H9 (cell line): Measurements from ENCODE around the gene FCGR3B. TPM values are rescaled to one million over a fixed set of nuclear protein-coding genes. Genes with fewer than 3 reads are reported as not detected.
"Not testable (repeated sequence)": the region's sequence is repeated elsewhere in the genome, so short reads cannot be mapped to it uniquely, and the experiment has no call there.

Experiments
- DNase-seq: peaks from one replicate; pipeline ENCODE4 v3.0.0-alpha.2; 2017
- H2AFZ ChIP-seq: one replicate; pipeline ENCODE4 v1.6.1; 2013; ENCODE audit warnings: mild to moderate bottlenecking, low read length, control low read depth, moderate library complexity
- H2AK5ac ChIP-seq: 2 replicates; pipeline ENCODE4 v1.6.1; 2013; ENCODE audit warnings: low read length, control low read depth, mixed read lengths; ENCODE audit not compliant: insufficient read length
- H2BK120ac ChIP-seq: one replicate; pipeline ENCODE4 v1.6.1; 2013; ENCODE audit warnings: low read depth, mild to moderate bottlenecking, low read length, control low read depth, inconsistent platforms; ENCODE audit not compliant: poor library complexity, severe bottlenecking
- H2BK12ac ChIP-seq: 2 replicates; pipeline ENCODE4 v1.6.1; 2013; ENCODE audit warnings: low read length, control low read depth, mixed read lengths, low read depth; ENCODE audit not compliant: insufficient read length
- H2BK15ac ChIP-seq: 2 replicates; pipeline ENCODE4 v1.6.1; 2013; ENCODE audit warnings: low read depth, low read length, control low read depth
- H2BK20ac ChIP-seq: one replicate; pipeline ENCODE4 v1.6.1; 2013; ENCODE audit warnings: low read depth, mild to moderate bottlenecking, low read length, control low read depth, inconsistent platforms; ENCODE audit not compliant: poor library complexity, severe bottlenecking
- H2BK5ac ChIP-seq: 2 replicates; pipeline ENCODE4 v1.6.1; 2013; ENCODE audit warnings: low read length, control low read depth, mixed read lengths; ENCODE audit not compliant: insufficient read length
- H3K14ac ChIP-seq: 2 replicates; pipeline ENCODE4 v1.6.1; 2013; ENCODE audit warnings: low read length, control low read depth; ENCODE audit not compliant: insufficient read depth
- H3K18ac ChIP-seq: 2 replicates; pipeline ENCODE4 v1.6.1; 2013; ENCODE audit warnings: low read depth, mild to moderate bottlenecking, mixed read lengths, low read length, control low read depth; ENCODE audit not compliant: insufficient read length
- H3K23ac ChIP-seq: 2 replicates; pipeline ENCODE4 v1.6.1; 2013; ENCODE audit warnings: low read length, control low read depth, mixed read lengths, low read depth; ENCODE audit not compliant: insufficient read length
- H3K23me2 ChIP-seq: 2 replicates; pipeline ENCODE4 v1.6.1; 2013; ENCODE audit warnings: low read depth, mild to moderate bottlenecking, mixed read lengths, low read length, control low read depth; ENCODE audit not compliant: insufficient read length, poor library complexity, severe bottlenecking
- H3K27ac ChIP-seq: 2 replicates; pipeline ENCODE4 v1.5.1; 2013; ENCODE audit warnings: low read length, control low read depth, mixed read lengths, low read depth; ENCODE audit not compliant: insufficient read length
- H3K27me3 ChIP-seq: 2 replicates; pipeline ENCODE4 v1.6.1; 2013; ENCODE audit warnings: low read length, control low read depth, inconsistent platforms; ENCODE audit not compliant: insufficient read depth
- H3K4ac ChIP-seq: 2 replicates; pipeline ENCODE4 v1.6.1; 2013; ENCODE audit warnings: low read depth, mild to moderate bottlenecking, control low read depth, inconsistent platforms, low read length, moderate library complexity
- H3K4me1 ChIP-seq: 2 replicates; pipeline ENCODE4 v1.6.1; 2013; ENCODE audit warnings: low read length, control low read depth, inconsistent platforms; ENCODE audit not compliant: insufficient read depth
- H3K4me2 ChIP-seq: 2 replicates; pipeline ENCODE4 v1.6.1; 2013; ENCODE audit warnings: low read length, control low read depth, mixed read lengths; ENCODE audit not compliant: insufficient read length, insufficient read depth
- H3K56ac ChIP-seq: 2 replicates; pipeline ENCODE4 v1.6.1; 2013; ENCODE audit warnings: low read depth, mild to moderate bottlenecking, mixed read lengths, low read length, control low read depth; ENCODE audit not compliant: insufficient read length
- H3K79me1 ChIP-seq: 2 replicates; pipeline ENCODE4 v1.6.1; 2013; ENCODE audit warnings: low read depth, mild to moderate bottlenecking, moderate library complexity, low read length, control low read depth, inconsistent platforms; ENCODE audit not compliant: insufficient read depth, poor library complexity, severe bottlenecking
- H3K79me2 ChIP-seq: 2 replicates; pipeline ENCODE4 v1.6.1; 2013; ENCODE audit warnings: low read length, control low read depth, inconsistent platforms; ENCODE audit not compliant: insufficient read depth
- H3K9ac ChIP-seq: 2 replicates; pipeline ENCODE4 v1.6.1; 2013; ENCODE audit warnings: low read length, control low read depth, mixed read lengths; ENCODE audit not compliant: insufficient read length; ENCODE audit errors: extremely low read depth
- H3K9me3 ChIP-seq: one replicate; pipeline ENCODE4 v1.6.1; 2013; ENCODE audit warnings: low read depth, low read length, inconsistent platforms; ENCODE audit not compliant: control insufficient read depth
- H3T11ph ChIP-seq: one replicate; pipeline ENCODE4 v1.6.1; 2013; ENCODE audit warnings: mild to moderate bottlenecking, low read length, control low read depth, inconsistent platforms
- H4K20me1 ChIP-seq: one replicate; pipeline ENCODE4 v1.6.1; 2013; ENCODE audit not compliant: control insufficient read depth, insufficient read length, insufficient read depth
- H4K5ac ChIP-seq: 2 replicates; pipeline ENCODE4 v1.6.1; 2013; ENCODE audit warnings: low read depth, mild to moderate bottlenecking, mixed read lengths, low read length, control low read depth; ENCODE audit not compliant: insufficient read length
- H4K8ac ChIP-seq: replicated peaks from 2 replicates; pipeline ENCODE4 v1.6.1; 2013; ENCODE audit warnings: low read length, control low read depth, mixed read lengths, low read depth; ENCODE audit not compliant: insufficient read length
- H4K91ac ChIP-seq: 2 replicates; pipeline ENCODE4 v1.6.1; 2013; ENCODE audit warnings: low read depth, mild to moderate bottlenecking, moderate library complexity, mixed read lengths, low read length, control low read depth; ENCODE audit not compliant: insufficient read length
- H3K27ac Mint-ChIP-seq, 3 experiments: 2 replicates in 2 of 3; 3 replicates in 1 of 3; pipeline ENCODE4 v1.8.0; 2020 to 2021; ENCODE audit warnings: mixed read lengths in 3 of 3, mild to moderate bottlenecking in 1 of 3, moderate library complexity in 1 of 3
- H3K27me3 Mint-ChIP-seq: 2 replicates; pipeline ENCODE4 v1.8.0; 2021; ENCODE audit warnings: low read depth, mild to moderate bottlenecking, moderate library complexity, mixed read lengths
- H3K36me3 Mint-ChIP-seq, 3 experiments: 2 replicates in 2 of 3; 3 replicates in 1 of 3; pipeline ENCODE4 v1.8.0; 2020 to 2021; ENCODE audit warnings: low read depth in 3 of 3, mixed read lengths in 3 of 3; ENCODE audit not compliant: insufficient read depth in 1 of 3
- H3K4me1 Mint-ChIP-seq, 2 experiments: 2 replicates each; pipeline ENCODE4 v1.8.0; 2020; ENCODE audit warnings: mixed read lengths in 2 of 2
- H3K4me3 Mint-ChIP-seq, 2 experiments: 2 replicates in 1 of 2; 3 replicates in 1 of 2; pipeline ENCODE4 v1.8.0; 2020 to 2021; ENCODE audit warnings: mild to moderate bottlenecking in 2 of 2, mixed read lengths in 2 of 2, moderate library complexity in 1 of 2
- H3K9me3 Mint-ChIP-seq, 2 experiments: 2 replicates in 1 of 2; 3 replicates in 1 of 2; pipeline ENCODE4 v1.8.0; 2020; ENCODE audit warnings: mild to moderate bottlenecking in 2 of 2, mixed read lengths in 2 of 2, moderate library complexity in 1 of 2
- WGBS: extraction: QIAGEN DNeasy Blood & Tissue Kit; methylation state at CpG from one replicate; pipeline ENCODE4 v1.1.7; 2013; ENCODE audit warnings: missing lambda C conversion rate, low lambda C conversion rate, mixed read lengths; ENCODE audit not compliant: insufficient read length; ENCODE audit errors: extremely low coverage; 5-methylcytosine and 5-hydroxymethylcytosine counted together
- total RNA-seq: library from RNA; stranded (reverse); gene quantifications from 2 replicates; pipeline ENCODE4 v1.2.1, GENCODE V29; 2021

Gene FCGR3B
- total RNA-seq, 1 experiment from 2014 or later = not detected

GRCh38 chr1:161634993-161635392 lies 4.0 kb upstream of the FCGR3B start:
- H3K4me2 ChIP-seq, H3K36me3 Mint-ChIP-seq, H3K27ac ChIP-seq, H3K14ac ChIP-seq, H3K56ac ChIP-seq, H3K23ac ChIP-seq, H3K79me2 ChIP-seq, H3K18ac ChIP-seq, H4K8ac ChIP-seq, H3K23me2 ChIP-seq, H2BK12ac ChIP-seq, DNase-seq, H3K27ac Mint-ChIP-seq, H4K5ac ChIP-seq, H2BK20ac ChIP-seq, H3K4me1 ChIP-seq, H3K27me3 Mint-ChIP-seq, H4K20me1 ChIP-seq, H2AK5ac ChIP-seq, H3K9me3 ChIP-seq, H4K91ac ChIP-seq, H2BK15ac ChIP-seq, H3K27me3 ChIP-seq, H3K4me1 Mint-ChIP-seq, H3K9ac ChIP-seq, H3K4me3 Mint-ChIP-seq, H2BK120ac ChIP-seq, H2AFZ ChIP-seq, H3K9me3 Mint-ChIP-seq, H2BK5ac ChIP-seq, H3T11ph ChIP-seq, H3K79me1 ChIP-seq, H3K4ac ChIP-seq: not testable (repeated sequence)
- WGBS = no CpG with 5 or more reads among the region's 2 CpGs

- H3K56ac ChIP-seq, DNase-seq, H3K18ac ChIP-seq, H2BK120ac ChIP-seq, H4K20me1 ChIP-seq, H4K5ac ChIP-seq, H3K4me1 ChIP-seq, H3K4me2 ChIP-seq, H3K79me2 ChIP-seq, H2AFZ ChIP-seq, H3T11ph ChIP-seq, H4K91ac ChIP-seq, H2BK12ac ChIP-seq, H3K4me1 Mint-ChIP-seq, H3K27ac ChIP-seq, H4K8ac ChIP-seq, H3K9me3 Mint-ChIP-seq, H3K79me1 ChIP-seq, H3K27me3 Mint-ChIP-seq, H3K36me3 Mint-ChIP-seq, H3K4ac ChIP-seq, H3K23me2 ChIP-seq, H3K27me3 ChIP-seq, H2BK20ac ChIP-seq, H2BK5ac ChIP-seq, H3K9me3 ChIP-seq, H2AK5ac ChIP-seq, H3K23ac ChIP-seq, H3K14ac ChIP-seq, H2BK15ac ChIP-seq, H3K4me3 Mint-ChIP-seq, H3K27ac Mint-ChIP-seq, H3K9ac ChIP-seq: not testable (repeated sequence)
- WGBS = no CpG with 5 or more reads among the region's 2 CpGs
Observed at GRCh38 chr1:161630128-161630742, 741 bp downstream of the FCGR3B start.
